Chondrocyte (in vitro differentiated cells): Measurements from ENCODE around the gene TMEM126A. TPM values are rescaled to one million over a fixed set of nuclear protein-coding genes. Genes with fewer than 3 reads are reported as not detected.

Experiments
- DNase-seq: peaks from one replicate; pipeline ENCODE4 v3.0.0; 2021; ENCODE audit warnings: mixed read lengths, low spot score
- H3K27ac Mint-ChIP-seq: one replicate; pipeline ENCODE4 v1.8.0; 2021; ENCODE audit warnings: mild to moderate bottlenecking, moderate library complexity, mixed read lengths; ENCODE audit not compliant: unreplicated experiment
- H3K27me3 Mint-ChIP-seq: 2 replicates; pipeline ENCODE4 v1.8.0; 2021; ENCODE audit warnings: low read depth, mixed read lengths
- H3K36me3 Mint-ChIP-seq: 2 replicates; pipeline ENCODE4 v1.8.0; 2021; ENCODE audit warnings: low read depth, mixed read lengths
- H3K4me1 Mint-ChIP-seq: 2 replicates; pipeline ENCODE4 v1.8.0; 2021; ENCODE audit warnings: low read depth, mild to moderate bottlenecking, mixed read lengths
- H3K4me3 Mint-ChIP-seq: one replicate; pipeline ENCODE4 v1.8.0; 2021; ENCODE audit warnings: mild to moderate bottlenecking, moderate library complexity, mixed read lengths; ENCODE audit not compliant: unreplicated experiment
- H3K9me3 Mint-ChIP-seq: 2 replicates; pipeline ENCODE4 v1.8.0; 2021; ENCODE audit warnings: low read depth, mixed read lengths
- total RNA-seq: library from RNA; stranded (reverse); gene quantifications from 3 replicates; pipeline ENCODE4 v1.2.1, GENCODE V29; 2021
- TF ChIP-seq, protein P1 (sequence below): fragments of 200-600 bp; sonication (generic); IDR thresholded peaks from 2 replicates; pipeline ENCODE4 v1.5.0; 2021; ENCODE audit warnings: antibody characterized with exemption, mild to moderate bottlenecking, moderate library complexity

TMEM126A gene
- total RNA-seq, 1 donor from 2014 or later, result 30.7 TPM

DNA sequence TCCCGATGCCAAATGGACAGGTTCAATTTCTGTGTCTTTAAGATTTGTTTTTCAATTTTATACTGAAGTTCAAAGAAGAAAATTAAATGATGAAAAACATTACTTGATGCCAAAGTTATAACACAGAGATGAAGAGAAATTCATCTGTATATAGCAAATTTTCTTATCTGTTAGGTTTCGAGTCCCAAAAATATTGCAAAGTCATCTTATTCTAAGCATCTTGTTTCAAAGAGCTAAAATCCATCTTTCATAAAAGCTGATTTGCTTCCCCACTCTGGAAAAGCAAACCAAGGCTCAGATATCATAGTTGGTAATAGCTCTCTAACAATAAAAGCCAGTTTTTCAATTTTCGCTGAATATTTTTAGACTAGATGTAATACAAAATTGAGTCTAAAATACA is 57.2 kb downstream of the TMEM126A start:
- TF ChIP-seq, protein P1, sequence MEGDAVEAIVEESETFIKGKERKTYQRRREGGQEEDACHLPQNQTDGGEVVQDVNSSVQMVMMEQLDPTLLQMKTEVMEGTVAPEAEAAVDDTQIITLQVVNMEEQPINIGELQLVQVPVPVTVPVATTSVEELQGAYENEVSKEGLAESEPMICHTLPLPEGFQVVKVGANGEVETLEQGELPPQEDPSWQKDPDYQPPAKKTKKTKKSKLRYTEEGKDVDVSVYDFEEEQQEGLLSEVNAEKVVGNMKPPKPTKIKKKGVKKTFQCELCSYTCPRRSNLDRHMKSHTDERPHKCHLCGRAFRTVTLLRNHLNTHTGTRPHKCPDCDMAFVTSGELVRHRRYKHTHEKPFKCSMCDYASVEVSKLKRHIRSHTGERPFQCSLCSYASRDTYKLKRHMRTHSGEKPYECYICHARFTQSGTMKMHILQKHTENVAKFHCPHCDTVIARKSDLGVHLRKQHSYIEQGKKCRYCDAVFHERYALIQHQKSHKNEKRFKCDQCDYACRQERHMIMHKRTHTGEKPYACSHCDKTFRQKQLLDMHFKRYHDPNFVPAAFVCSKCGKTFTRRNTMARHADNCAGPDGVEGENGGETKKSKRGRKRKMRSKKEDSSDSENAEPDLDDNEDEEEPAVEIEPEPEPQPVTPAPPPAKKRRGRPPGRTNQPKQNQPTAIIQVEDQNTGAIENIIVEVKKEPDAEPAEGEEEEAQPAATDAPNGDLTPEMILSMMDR, result no peak

DNA sequence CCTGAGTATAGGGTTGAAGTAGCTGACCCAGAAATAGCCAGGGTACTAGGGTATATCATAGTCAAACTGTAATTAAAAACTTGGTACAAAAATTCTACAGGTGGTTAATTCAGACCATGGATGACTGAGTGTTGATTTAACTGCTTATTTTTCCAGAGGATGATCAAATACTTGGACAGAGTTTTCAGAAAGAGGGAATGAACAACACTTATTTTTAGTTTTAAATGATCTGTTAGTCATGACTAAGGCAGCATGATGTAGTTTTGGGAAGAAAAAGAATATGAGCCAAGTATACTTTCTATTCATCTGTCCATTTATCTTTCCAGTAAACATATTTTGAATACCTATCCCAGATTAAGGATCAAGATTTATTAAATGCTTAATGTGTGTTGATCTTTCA is 58.0 kb downstream of the TMEM126A start:
- Mint-ChIP-seq H3K27me3 (no peaks in the 10 kb centered on the region), H3K27ac (peak overlapping the region; percentile 46), H3K4me3 (no peak overlapping the region), H3K9me3 (peaks cover 11% of the 10 kb centered on the region), H3K36me3 (peaks cover 17% of the 10 kb centered on the region), H3K4me1 (peaks cover 15% of the 10 kb centered on the region)
- DNase-seq, result no peak
- TF ChIP-seq, protein P1, result no peak

More for the DNA sequence above, 57.2 kb downstream of the TMEM126A start:
- Mint-ChIP-seq H3K4me3 (no peak overlapping the region), H3K9me3 (peaks cover 11% of the 10 kb centered on the region), H3K4me1 (peaks cover 13% of the 10 kb centered on the region), H3K27ac (no peak overlapping the region), H3K36me3 (peaks cover 17% of the 10 kb centered on the region), H3K27me3 (no peaks in the 10 kb centered on the region)
- DNase-seq, result no peak

Other genes starting within 250 kb of the TMEM126A start
- 1.3 to 4.9 TPM (median 2.2 TPM) in 3 replicates for gene DLG2, start 20.6 kb upstream of the TMEM126A start, total RNA-seq
- 41.6 to 42.9 TPM (median 42.3 TPM) in 3 replicates for gene TMEM126B, start 19.4 kb upstream of the TMEM126A start, total RNA-seq
- gene CREBZF, start 17.2 kb downstream of the TMEM126A start, total RNA-seq, result 27.4 to 38.1 TPM (median 28.4 TPM) in 3 replicates
- 0.26 to 0.30 TPM (median 0.29 TPM) in 3 replicates for gene CCDC89, start 38.2 kb downstream of the TMEM126A start, total RNA-seq
- 9.3 to 25.1 TPM (median 23.8 TPM) in 3 replicates for gene SYTL2, start 163.2 kb downstream of the TMEM126A start, total RNA-seq
- gene CCDC83, start 207.4 kb downstream of the TMEM126A start, total RNA-seq, result not detected in 3 replicates